SU-DHL-6 (cell line): ENCODE measurements around the gene MAP2K3.
"Not testable (repeated sequence)": the region's sequence is repeated elsewhere in the genome, so short reads cannot be mapped to it uniquely, and the experiment has no call there.

Source experiments
- H2AFZ ChIP-seq: fragments of 200-600 bp; sonication (generic); 2 replicates; pipeline ENCODE4 v1.6.1; 2014; ENCODE audit warnings: low read depth, mild to moderate bottlenecking, moderate library complexity, mixed read lengths, antibody characterized with exemption, low read length; ENCODE audit not compliant: severe bottlenecking
- H3F3A ChIP-seq: fragments of 200-600 bp; shearing (Covaris generic); 2 replicates; pipeline ENCODE4 v1.6.0; 2016; ENCODE audit warnings: antibody characterized with exemption, mild to moderate bottlenecking; ENCODE audit not compliant: insufficient read depth
- H3K27ac ChIP-seq: fragments of 200-600 bp; sonication (generic); 2 replicates; pipeline ENCODE4 v1.5.1; 2016; ENCODE audit warnings: low read depth, mild to moderate bottlenecking, low read length, moderate library complexity, mixed read lengths
- H3K27me3 ChIP-seq: fragments of 200-600 bp; sonication (generic), shearing (Covaris generic); 2 replicates; pipeline ENCODE4 v1.6.0; 2014; ENCODE audit warnings: mild to moderate bottlenecking, low read length
- H3K36me3 ChIP-seq: fragments of 200-600 bp; sonication (generic); 2 replicates; pipeline ENCODE4 v1.6.1; 2014; ENCODE audit warnings: mild to moderate bottlenecking, low read length, mixed read lengths
- H3K4me2 ChIP-seq: fragments of 300-600, 200-600 bp; shearing (Covaris generic), sonication (generic); 2 replicates; pipeline ENCODE4 v1.6.0; 2014; ENCODE audit warnings: low read length, low read depth, mild to moderate bottlenecking; ENCODE audit not compliant: poor library complexity, severe bottlenecking
- H3K4me3 ChIP-seq: fragments of 200-600 bp; sonication (generic); 2 replicates; pipeline ENCODE4 v1.5.1; 2014; ENCODE audit warnings: antibody characterized with exemption, low read length, mild to moderate bottlenecking, mixed read lengths; ENCODE audit not compliant: insufficient read depth, poor library complexity, severe bottlenecking
- H3K79me2 ChIP-seq: fragments of 200-600 bp; sonication (generic); 2 replicates; pipeline ENCODE4 v1.6.1; 2014; ENCODE audit warnings: mild to moderate bottlenecking, low read length, moderate library complexity; ENCODE audit not compliant: insufficient read depth
- H3K9ac ChIP-seq: fragments of 200-600 bp; sonication (generic); 2 replicates; pipeline ENCODE4 v1.7.0; 2014; ENCODE audit warnings: mild to moderate bottlenecking, low read length
- H3K9me2 ChIP-seq: fragments of 200-600 bp; sonication (generic); replicated peaks from 2 replicates; pipeline ENCODE4 v1.6.1; 2014; ENCODE audit warnings: low read length; ENCODE audit not compliant: insufficient read depth
- H3K9me3 ChIP-seq: fragments of 200-600 bp; sonication (generic); 2 replicates; pipeline ENCODE4 v1.6.1; 2014; ENCODE audit warnings: low read length, mixed read lengths; ENCODE audit not compliant: insufficient read depth
- H4K20me1 ChIP-seq: fragments of 200-600 bp; sonication (generic); 2 replicates; pipeline ENCODE4 v1.6.1; 2014; ENCODE audit warnings: low read depth, mild to moderate bottlenecking, antibody characterized with exemption, low read length, moderate library complexity, mixed read lengths
- CTCF ChIP-seq: fragments of 200-600 bp; sonication (generic); IDR thresholded peaks from one replicate; pipeline ENCODE4 v1.5.1; 2017; ENCODE audit warnings: antibody characterized with exemption, mild to moderate bottlenecking, low read length, moderate library complexity; ENCODE audit not compliant: insufficient read depth, poor library complexity, severe bottlenecking
- EZH2phosphoT487 ChIP-seq: fragments of 200-600 bp; sonication (generic), shearing (Covaris generic); conservative IDR thresholded peaks from 2 replicates; pipeline ENCODE4 v1.6.1; 2018; ENCODE audit warnings: mild to moderate bottlenecking, antibody characterized with exemption, low read length, moderate library complexity, mixed read lengths

MAP2K3 gene

GRCh38 chr17:21304091-21304490 is 19.6 kb downstream of the MAP2K3 start:
- no peak for TF ChIP-seq EZH2phosphoT487
- TF ChIP-seq CTCF = no peak
- no peaks in the 10 kb centered on the region for H3K36me3 ChIP-seq
- no peak overlapping the region for H3K27ac ChIP-seq
- no peaks in the 10 kb centered on the region for H3K9me2 ChIP-seq
- no peak overlapping the region for H3K4me2 ChIP-seq
- no peak overlapping the region for H3K4me3 ChIP-seq
- H2AFZ ChIP-seq = no peak overlapping the region
- no peaks in the 10 kb centered on the region for H3K9me3 ChIP-seq
- no peaks in the 10 kb centered on the region for H3K79me2 ChIP-seq
- H3K27me3 ChIP-seq = no peaks in the 10 kb centered on the region
- no peaks in the 10 kb centered on the region for H3F3A ChIP-seq
- no peak overlapping the region for H3K9ac ChIP-seq
- H4K20me1 ChIP-seq = no peaks in the 10 kb centered on the region

- H3K27ac ChIP-seq, H2AFZ ChIP-seq, H3K9me2 ChIP-seq, H3K4me3 ChIP-seq, H4K20me1 ChIP-seq, H3F3A ChIP-seq, H3K27me3 ChIP-seq, H3K36me3 ChIP-seq, H3K4me2 ChIP-seq, H3K9me3 ChIP-seq, H3K9ac ChIP-seq, H3K79me2 ChIP-seq: not testable (repeated sequence)
Observed at GRCh38 chr17:21304551-21305151, 20.1 kb downstream of the MAP2K3 start.

GRCh38 chr17:21305431-21306180 is 21.1 kb downstream of the MAP2K3 start:
- H2AFZ ChIP-seq, H3K4me2 ChIP-seq, H3K9me3 ChIP-seq, H4K20me1 ChIP-seq, H3K4me3 ChIP-seq, H3K27ac ChIP-seq, H3K9ac ChIP-seq, H3K36me3 ChIP-seq, H3F3A ChIP-seq, H3K9me2 ChIP-seq, H3K79me2 ChIP-seq, H3K27me3 ChIP-seq: not testable (repeated sequence)

GRCh38 chr17:21306611-21307272 is 22.2 kb downstream of the MAP2K3 start:
- not testable (repeated sequence) for H3K27me3 ChIP-seq, H3F3A ChIP-seq, H4K20me1 ChIP-seq, H3K4me2 ChIP-seq, H3K79me2 ChIP-seq, H3K9ac ChIP-seq, H3K36me3 ChIP-seq, H3K4me3 ChIP-seq, H3K9me2 ChIP-seq, H2AFZ ChIP-seq, H3K9me3 ChIP-seq, H3K27ac ChIP-seq

- not testable (repeated sequence) for H3K4me2 ChIP-seq, H3F3A ChIP-seq, H3K27me3 ChIP-seq, H3K9me2 ChIP-seq, H3K79me2 ChIP-seq, H2AFZ ChIP-seq, H4K20me1 ChIP-seq, H3K9ac ChIP-seq, H3K9me3 ChIP-seq, H3K4me3 ChIP-seq, H3K27ac ChIP-seq, H3K36me3 ChIP-seq
Observed at GRCh38 chr17:21307273-21307625, 22.7 kb downstream of the MAP2K3 start.

- not testable (repeated sequence) for H3K9me3 ChIP-seq, H3F3A ChIP-seq, H3K27ac ChIP-seq, H3K79me2 ChIP-seq, H3K4me2 ChIP-seq, H2AFZ ChIP-seq, H3K36me3 ChIP-seq, H3K27me3 ChIP-seq, H3K9me2 ChIP-seq, H3K4me3 ChIP-seq, H4K20me1 ChIP-seq, H3K9ac ChIP-seq
Observed at GRCh38 chr17:21308931-21309381, 24.4 kb downstream of the MAP2K3 start.

GRCh38 chr17:21310061-21310765 is 25.7 kb downstream of the MAP2K3 start:
- H3K27me3 ChIP-seq, H3K9me3 ChIP-seq, H4K20me1 ChIP-seq, H3K9ac ChIP-seq, H3K9me2 ChIP-seq, H3K4me3 ChIP-seq, H3K36me3 ChIP-seq, H3K27ac ChIP-seq, H3K4me2 ChIP-seq, H3K79me2 ChIP-seq, H3F3A ChIP-seq, H2AFZ ChIP-seq: not testable (repeated sequence)
